GM13977 (cell line): ENCODE results near the gene HEPACAM.

Source experiments
- DNase-seq: peaks from one replicate; pipeline ENCODE4 v3.0.0; 2012; ENCODE audit warnings: low spot score
- in situ Hi-C: fragments of 300-500 bp; cut with MboI; formaldehyde crosslinking; loops from one replicate; pipeline ENCODE4 v1.12.0; 2022; ENCODE audit warnings: low sequenced_read_pairs, low pct_unique_long_range_greater_than_20kb, mixed read lengths, inconsistent platforms; ENCODE audit not compliant: unreplicated experiment
- TF ChIP-seq, protein P1 (sequence below): IDR thresholded peaks from 2 replicates; pipeline ENCODE4 v1.5.1; 2012; ENCODE audit warnings: mild to moderate bottlenecking, control low read depth; ENCODE audit not compliant: insufficient read depth; ENCODE audit errors: extremely low read depth, missing control alignments

The HEPACAM gene

DNA sequence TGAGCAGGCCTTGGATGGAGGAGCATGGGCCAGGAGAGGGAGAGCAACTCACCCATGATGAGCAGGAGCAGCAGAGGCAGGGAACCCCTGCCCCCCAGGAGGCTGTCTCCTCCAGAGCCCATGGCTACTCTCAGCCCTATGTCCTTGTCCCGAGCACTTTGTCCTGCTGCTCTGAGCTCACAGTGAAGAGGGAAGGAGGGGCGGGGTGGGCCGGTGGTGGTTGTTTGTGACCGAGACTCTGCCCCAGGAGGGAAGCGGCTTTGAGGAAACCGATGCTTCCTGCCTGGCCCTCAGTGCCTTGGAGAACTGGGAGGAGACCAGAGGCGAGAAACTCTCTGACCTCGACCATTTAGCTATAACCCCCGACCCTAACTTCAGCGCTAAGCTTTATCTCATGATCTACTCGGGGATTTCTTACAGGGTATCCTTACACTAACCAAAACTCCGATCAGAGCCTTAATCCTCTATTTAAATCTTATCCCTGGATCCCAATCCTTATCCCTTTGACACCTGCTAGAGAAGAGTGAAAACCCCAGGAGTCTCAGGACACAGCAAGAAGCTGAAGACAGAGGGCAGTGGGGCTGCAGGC lies 38.1 kb downstream of the HEPACAM start, which contains the start of gene ROBO4:
Gene ROBO4, minus strand, starts transcription at position 192 of the 589 bp plus-strand sequence. Its CDS starts 70 bp downstream, at position 122.
- in situ Hi-C loops: no loop called here
- no peak for DNase-seq
- TF ChIP-seq, protein P1, sequence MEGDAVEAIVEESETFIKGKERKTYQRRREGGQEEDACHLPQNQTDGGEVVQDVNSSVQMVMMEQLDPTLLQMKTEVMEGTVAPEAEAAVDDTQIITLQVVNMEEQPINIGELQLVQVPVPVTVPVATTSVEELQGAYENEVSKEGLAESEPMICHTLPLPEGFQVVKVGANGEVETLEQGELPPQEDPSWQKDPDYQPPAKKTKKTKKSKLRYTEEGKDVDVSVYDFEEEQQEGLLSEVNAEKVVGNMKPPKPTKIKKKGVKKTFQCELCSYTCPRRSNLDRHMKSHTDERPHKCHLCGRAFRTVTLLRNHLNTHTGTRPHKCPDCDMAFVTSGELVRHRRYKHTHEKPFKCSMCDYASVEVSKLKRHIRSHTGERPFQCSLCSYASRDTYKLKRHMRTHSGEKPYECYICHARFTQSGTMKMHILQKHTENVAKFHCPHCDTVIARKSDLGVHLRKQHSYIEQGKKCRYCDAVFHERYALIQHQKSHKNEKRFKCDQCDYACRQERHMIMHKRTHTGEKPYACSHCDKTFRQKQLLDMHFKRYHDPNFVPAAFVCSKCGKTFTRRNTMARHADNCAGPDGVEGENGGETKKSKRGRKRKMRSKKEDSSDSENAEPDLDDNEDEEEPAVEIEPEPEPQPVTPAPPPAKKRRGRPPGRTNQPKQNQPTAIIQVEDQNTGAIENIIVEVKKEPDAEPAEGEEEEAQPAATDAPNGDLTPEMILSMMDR: no peak

DNA sequence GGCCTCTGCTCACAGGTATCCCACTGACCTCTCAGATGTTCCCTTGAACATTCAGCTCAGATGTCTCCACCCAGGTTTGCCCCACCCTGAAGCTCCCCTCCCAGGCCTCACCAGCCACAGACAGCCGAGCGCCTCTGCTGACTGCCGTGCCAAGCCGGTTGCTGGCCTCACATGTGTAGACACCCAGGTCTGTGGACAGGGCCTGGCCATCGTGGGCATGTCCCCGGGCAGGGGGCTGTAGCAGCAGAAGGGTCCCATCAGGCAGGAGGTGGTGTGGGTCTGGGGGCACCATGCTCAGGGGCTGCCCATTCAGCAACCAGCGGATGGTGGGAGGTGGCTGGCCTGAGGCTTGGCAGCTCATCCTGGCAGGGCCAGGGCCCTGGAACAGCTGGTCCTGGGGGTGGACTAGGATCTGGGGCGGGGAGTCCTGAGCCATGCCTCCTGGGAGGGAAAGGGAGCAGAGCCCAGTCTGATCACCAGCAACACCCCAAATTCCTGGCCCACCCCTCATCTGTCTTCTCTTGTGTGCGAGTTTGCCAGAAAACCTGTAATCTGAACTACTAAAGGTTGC lies 38.9 kb downstream of the HEPACAM start:
- in situ Hi-C loops: no loop called here
- DNase-seq: no peak
- TF ChIP-seq, protein P1: no peak

DNA sequence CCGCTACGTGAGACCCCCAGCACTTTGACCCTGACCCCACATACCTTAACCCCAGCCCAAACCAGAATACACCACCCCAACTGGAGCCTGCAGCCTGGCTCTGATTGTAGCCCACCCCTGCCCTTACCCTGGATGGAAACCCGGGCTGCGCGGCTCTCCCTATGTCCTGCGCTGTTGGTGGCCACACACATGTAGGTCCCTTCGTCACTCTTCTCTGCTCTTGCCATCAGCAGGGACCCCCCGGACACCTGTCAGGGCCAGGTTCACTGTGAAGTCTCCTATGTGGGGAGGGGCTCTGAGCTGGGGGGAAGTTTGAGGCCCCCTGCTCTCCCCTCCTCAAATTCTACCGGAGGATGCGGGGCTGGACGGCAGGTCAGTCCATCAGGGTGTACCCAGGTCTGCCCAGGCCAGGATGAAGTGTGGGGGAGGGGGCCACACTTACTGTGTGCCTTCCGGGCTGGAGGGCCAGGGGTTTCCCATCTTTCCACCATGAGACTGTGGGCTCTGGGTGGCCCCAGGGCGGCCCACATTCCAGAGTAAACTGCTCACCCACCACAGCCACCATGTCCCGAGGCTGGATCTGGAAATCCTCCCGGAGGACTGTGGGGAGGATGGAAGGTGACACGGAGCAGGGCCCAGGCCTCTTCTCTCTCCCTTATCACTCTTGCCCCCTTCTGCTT lies 39.6 kb downstream of the HEPACAM start:
- in situ Hi-C loops: no loop called here
- no peak for DNase-seq

DNA sequence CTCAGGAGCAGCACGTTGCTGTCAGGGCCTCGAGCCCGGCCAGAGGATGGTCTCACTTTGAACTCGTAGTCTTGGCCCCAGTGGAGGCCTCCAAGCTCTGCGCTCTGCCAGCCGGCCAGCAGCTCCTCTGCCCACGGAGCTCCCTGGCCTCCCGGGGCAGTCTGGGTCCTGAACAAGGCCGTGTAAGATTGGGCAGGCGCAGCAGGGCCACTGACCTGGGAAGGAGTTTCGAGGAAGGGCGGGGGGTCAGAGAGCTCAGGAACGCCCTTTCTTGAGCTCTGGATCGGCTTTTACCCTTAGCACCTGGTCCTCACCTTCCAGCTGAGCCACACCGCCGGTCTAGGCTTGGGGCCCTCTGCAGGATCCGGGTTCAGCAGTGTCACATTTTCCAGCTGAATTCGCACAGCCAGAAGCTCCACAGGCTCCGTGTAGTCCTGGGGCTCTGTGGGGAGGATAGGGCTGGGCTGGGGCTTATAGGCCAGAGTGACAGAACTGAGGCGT lies 40.3 kb downstream of the HEPACAM start:
- no peak for DNase-seq
- TF ChIP-seq, protein P1: no peak
- in situ Hi-C loops: no loop called here

More for the DNA sequence above, 39.6 kb downstream of the HEPACAM start:
- TF ChIP-seq, protein P1: no peak

DNA sequence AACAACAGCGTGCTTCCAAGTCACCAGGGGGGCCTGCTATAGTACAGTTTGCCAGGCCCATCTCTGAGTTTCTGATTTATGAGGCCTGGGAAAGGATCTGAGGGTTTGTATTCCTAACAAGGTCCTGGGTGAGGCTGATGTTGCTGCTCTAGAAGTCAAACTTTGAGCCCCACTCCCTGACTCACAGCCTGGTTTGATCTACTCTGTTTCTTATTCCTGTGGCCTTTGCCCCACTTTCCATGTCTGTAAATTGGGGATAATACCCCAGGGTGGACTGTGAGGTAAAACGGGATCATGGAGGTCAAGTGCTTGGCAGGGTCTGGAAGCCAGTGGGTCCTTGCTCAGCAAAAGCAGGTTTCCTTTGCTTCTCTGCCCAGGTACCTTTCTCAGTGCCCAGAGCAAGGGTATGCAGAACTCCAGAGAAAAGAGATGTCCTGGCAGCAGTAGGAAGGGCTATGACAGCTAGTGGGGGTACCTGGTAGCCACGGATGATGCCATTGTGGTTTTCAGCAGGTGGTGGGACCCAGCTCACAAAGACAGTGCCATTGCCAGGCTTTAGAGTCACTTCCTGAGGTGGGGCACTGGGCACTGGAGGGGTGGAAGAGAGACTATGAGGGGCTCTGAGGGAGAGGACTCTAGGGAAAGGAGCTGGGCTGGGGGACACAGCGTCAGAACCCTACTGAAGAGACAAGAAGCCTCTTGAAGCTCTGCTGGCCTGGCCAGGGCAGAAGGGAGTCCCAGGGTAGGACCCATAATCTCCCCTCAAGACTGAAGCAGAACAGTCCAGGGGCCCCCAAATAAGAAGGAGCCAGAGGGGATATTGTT lies 41.0 kb downstream of the HEPACAM start:
- TF ChIP-seq, protein P1: no peak
- no peak for DNase-seq
- in situ Hi-C loops: no loop called here

DNA sequence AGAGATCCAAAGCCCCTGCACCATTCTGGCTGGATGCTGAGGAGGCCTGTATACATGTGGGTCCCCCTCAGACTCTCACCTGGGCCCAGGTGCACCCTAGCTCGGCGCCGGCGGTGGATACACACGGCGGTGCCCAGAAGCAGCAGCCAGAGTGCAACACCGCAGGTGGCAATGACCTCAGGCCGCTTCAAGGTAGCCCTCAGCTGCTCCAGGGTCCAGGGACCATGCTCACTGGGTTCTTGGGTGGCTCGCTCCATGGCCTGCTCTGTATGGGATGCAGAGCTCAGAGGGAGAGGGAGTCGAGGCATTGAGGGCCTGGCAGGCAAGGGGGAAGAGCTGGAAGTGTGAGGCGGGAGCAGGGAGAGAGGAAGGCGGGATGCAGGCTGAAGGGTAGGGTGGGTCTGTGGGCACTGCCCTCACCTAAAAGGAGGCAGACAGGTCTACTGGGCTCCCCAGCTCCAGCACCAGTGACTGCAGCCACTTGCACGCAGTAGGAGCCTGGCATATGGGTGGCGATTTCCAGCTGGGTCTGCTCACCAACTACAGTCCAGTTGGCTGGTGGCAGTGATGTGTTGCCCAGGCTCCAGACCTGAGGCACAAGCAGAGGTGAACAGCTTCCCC lies 42.0 kb downstream of the HEPACAM start:
- in situ Hi-C loops: no loop called here
- DNase-seq: no peak
- TF ChIP-seq, protein P1: no peak
